ENCODE measurements around the gene COL6A1.

DNA sequence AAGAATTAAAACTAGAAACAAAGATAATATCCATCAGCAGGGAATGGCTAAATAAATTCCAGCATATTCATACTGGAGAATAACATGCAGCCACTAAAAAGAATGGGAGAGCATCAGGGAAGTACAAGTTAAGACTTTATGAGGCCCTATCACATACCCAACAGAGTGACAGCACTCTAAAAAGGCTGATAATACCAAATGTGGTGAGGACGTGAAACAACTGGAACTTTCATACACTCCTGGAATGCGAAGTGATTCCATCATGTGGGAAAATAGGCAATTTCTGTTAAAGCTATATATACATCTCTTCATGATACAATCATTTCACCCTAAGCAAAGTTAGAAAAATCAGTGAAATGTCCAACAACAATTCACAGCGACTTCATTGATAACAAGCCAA, 42.6 kb downstream of the COL6A1 start:
- TF ChIP-seq, protein P1, sequence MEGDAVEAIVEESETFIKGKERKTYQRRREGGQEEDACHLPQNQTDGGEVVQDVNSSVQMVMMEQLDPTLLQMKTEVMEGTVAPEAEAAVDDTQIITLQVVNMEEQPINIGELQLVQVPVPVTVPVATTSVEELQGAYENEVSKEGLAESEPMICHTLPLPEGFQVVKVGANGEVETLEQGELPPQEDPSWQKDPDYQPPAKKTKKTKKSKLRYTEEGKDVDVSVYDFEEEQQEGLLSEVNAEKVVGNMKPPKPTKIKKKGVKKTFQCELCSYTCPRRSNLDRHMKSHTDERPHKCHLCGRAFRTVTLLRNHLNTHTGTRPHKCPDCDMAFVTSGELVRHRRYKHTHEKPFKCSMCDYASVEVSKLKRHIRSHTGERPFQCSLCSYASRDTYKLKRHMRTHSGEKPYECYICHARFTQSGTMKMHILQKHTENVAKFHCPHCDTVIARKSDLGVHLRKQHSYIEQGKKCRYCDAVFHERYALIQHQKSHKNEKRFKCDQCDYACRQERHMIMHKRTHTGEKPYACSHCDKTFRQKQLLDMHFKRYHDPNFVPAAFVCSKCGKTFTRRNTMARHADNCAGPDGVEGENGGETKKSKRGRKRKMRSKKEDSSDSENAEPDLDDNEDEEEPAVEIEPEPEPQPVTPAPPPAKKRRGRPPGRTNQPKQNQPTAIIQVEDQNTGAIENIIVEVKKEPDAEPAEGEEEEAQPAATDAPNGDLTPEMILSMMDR (IDR thresholded peaks at IDR 0.05; ENCODE audit: borderline replicate concordance, extremely low read depth, low read length, poor library complexity, severe bottlenecking): no peak
- no peak for TF ChIP-seq EZH2 (IDR thresholded peaks at IDR 0.05; ENCODE audit: borderline replicate concordance, low read depth, low read length, severe bottlenecking)
